GM13976 (cell line): Measurements from ENCODE around the gene PROX2.

Experiments
- DNase-seq: peaks from one replicate; pipeline ENCODE4 v3.0.0; 2012; ENCODE audit warnings: low spot score
- CTCF ChIP-seq: IDR thresholded peaks from 2 replicates; pipeline ENCODE4 v1.5.1; 2012; ENCODE audit warnings: borderline replicate concordance, mild to moderate bottlenecking; ENCODE audit not compliant: insufficient read depth; ENCODE audit errors: extremely low read depth, missing control alignments, control extremely low read depth
- in situ Hi-C: fragments of 300-500 bp; cut with MboI; formaldehyde crosslinking; loops from one replicate; pipeline ENCODE4 v1.12.0; 2022; ENCODE audit warnings: low sequenced_read_pairs, mixed read lengths, inconsistent platforms; ENCODE audit not compliant: unreplicated experiment

PROX2 gene

DNA sequence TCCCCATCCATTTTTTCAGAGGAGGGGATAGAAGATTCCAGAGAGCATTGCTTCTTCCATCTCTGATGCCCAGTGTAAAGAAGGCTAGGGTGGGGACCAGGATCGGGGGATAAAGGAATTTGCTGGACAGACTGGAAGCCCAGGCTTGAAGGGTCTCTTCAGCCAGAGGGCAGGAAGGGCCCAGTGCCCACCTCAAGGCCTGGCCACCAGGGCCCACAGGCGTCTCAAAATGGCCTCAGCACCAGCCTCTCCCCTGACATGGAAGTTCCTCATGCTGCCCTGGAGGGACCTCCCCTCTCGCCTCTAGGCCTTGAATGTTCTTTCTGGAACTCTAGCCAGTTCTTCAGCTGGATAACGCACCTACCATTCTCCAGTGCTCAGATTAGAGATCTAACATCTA lies 44.3 kb upstream of the PROX2 start:
- DNase-seq: no peak
- in situ Hi-C loops: no loop called here
- no peak for TF ChIP-seq CTCF

- TF ChIP-seq CTCF: no peak
- DNase-seq: no peak
- in situ Hi-C loops: no loop called here
Observed at GRCh38 chr14:74919421-74920165, 43.6 kb upstream of the PROX2 start.

DNA sequence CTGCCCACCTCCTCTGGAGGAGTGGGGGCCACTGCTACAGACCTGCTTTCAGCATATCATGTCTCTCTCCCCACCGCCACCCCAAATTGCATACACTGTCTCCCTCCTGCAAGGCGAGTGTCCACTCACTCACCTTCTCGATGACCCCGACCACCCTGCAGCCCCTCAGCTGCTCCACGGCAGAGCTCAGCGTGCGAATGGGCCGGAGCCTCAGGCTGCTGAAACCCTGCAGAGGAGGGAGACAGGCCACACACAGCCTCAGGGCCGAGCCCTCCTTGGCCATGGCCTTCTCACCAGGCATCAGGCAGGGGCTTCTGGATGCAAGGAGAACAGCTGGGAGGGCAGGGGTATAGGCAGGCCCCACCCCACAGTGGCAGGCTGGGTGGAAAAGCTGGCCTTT lies 42.4 kb upstream of the PROX2 start:
- in situ Hi-C loops: no loop called here
- DNase-seq: no peak
- no peak for TF ChIP-seq CTCF

GRCh38 chr14:74917646-74918081 lies 41.7 kb upstream of the PROX2 start:
- no peak for DNase-seq
- TF ChIP-seq CTCF: no peak
- in situ Hi-C loops: no loop called here

- TF ChIP-seq CTCF: no peak
- in situ Hi-C loops: no loop called here
Observed at GRCh38 chr14:74917178-74917543, 41.2 kb upstream of the PROX2 start.

GRCh38 chr14:74915826-74916225 lies 39.9 kb upstream of the PROX2 start:
- no peak for TF ChIP-seq CTCF

More at GRCh38 chr14:74917178-74917543, 41.2 kb upstream of the PROX2 start:
- no peak for DNase-seq

More at GRCh38 chr14:74915826-74916225, 39.9 kb upstream of the PROX2 start:
- in situ Hi-C loops: no loop called here
- DNase-seq: no peak
